Testis (tissue), 2 donors: Measurements from ENCODE around the gene SLC22A17.

Experiments used
- CTCF ChIP-seq, 3 experiments: fragments of 450-650 bp in 2 of 3; fragments of 200-600 bp in 1 of 3; sonication (generic) in 1 of 3; IDR thresholded peaks; one replicate each; pipeline ENCODE4 v1.5.1; 2016 to 2019; ENCODE audit warnings: antibody characterized with exemption in 3 of 3, mild to moderate bottlenecking in 2 of 3, moderate library complexity in 1 of 3
- POLR2A ChIP-seq: fragments of 450-650 bp; IDR thresholded peaks from one replicate; pipeline ENCODE4 v1.6.1; 2017; ENCODE audit warnings: antibody characterized with exemption, mild to moderate bottlenecking, moderate library complexity

GRCh38 chr14:23357261-23357660 lies 4.6 kb upstream of the SLC22A17 start:
- TF ChIP-seq CTCF (IDR thresholded peaks at IDR 0.05), result no peak
- TF ChIP-seq POLR2A, result no peak
